Thoracic aorta (tissue), 2 donors: ENCODE results near the gene HP1BP3. TPM values are rescaled to one million over a fixed set of nuclear protein-coding genes. Genes with fewer than 3 reads are reported as not detected.

ENCODE experiments used
- ATAC-seq: fragments of 150-250 bp; one replicate; pipeline ENCODE4 v1.8.0; 2017; ENCODE audit warnings: low read depth; ENCODE audit not compliant: insufficient number of reproducible peaks, low FRiP score
- DNase-seq: peaks from one replicate; pipeline ENCODE4 v3.0.0-alpha.2; 2020; ENCODE audit warnings: low spot score
- H3K27ac ChIP-seq, 2 donors: fragments of 200-600 bp; sonication (generic); 1 replicate in 1 of 2; 2 replicates in 1 of 2; pipeline ENCODE4 v1.5.1; 2016; ENCODE audit warnings: mild to moderate bottlenecking in 2 of 2, moderate library complexity in 2 of 2
- H3K27me3 ChIP-seq: fragments of 200-600 bp; sonication (generic); replicated peaks from 2 replicates; pipeline ENCODE4 v1.6.0; 2016; ENCODE audit warnings: mild to moderate bottlenecking; ENCODE audit not compliant: insufficient read depth
- H3K36me3 ChIP-seq: fragments of 200-600 bp; sonication (generic); one replicate; pipeline ENCODE4 v1.5.1; 2016
- H3K4me1 ChIP-seq, 2 donors: fragments of 200-600 bp; sonication (generic); 1 replicate in 1 of 2; 2 replicates in 1 of 2; pipeline versions ENCODE4 v1.5.1 to v1.6.0; 2016; ENCODE audit warnings: low read depth in 2 of 2, mild to moderate bottlenecking in 1 of 2; ENCODE audit not compliant: control insufficient read depth in 1 of 2
- H3K4me3 ChIP-seq: fragments of 200-600 bp; sonication (generic); 2 replicates; pipeline ENCODE4 v1.5.1; 2016; ENCODE audit warnings: mild to moderate bottlenecking
- H3K9me3 ChIP-seq: fragments of 200-600 bp; sonication (generic); 2 replicates; pipeline ENCODE4 v1.5.1; 2016
- total RNA-seq, 2 donors: library from RNA; depleted of rRNA; stranded (reverse); fragments of >200 nt; gene quantifications; one replicate each; pipeline versions ENCODE4 v1.1.0 to v1.2.3, GENCODE V29; 2016
- TF ChIP-seq, protein P1 (sequence below): fragments of 200-600 bp; sonication (generic); IDR thresholded peaks from one replicate; pipeline ENCODE4 v1.5.1; 2019; ENCODE audit warnings: antibody characterized with exemption

HP1BP3 gene
- total RNA-seq, 2 donors from 2014 or later = 186 to 189 TPM

DNA sequence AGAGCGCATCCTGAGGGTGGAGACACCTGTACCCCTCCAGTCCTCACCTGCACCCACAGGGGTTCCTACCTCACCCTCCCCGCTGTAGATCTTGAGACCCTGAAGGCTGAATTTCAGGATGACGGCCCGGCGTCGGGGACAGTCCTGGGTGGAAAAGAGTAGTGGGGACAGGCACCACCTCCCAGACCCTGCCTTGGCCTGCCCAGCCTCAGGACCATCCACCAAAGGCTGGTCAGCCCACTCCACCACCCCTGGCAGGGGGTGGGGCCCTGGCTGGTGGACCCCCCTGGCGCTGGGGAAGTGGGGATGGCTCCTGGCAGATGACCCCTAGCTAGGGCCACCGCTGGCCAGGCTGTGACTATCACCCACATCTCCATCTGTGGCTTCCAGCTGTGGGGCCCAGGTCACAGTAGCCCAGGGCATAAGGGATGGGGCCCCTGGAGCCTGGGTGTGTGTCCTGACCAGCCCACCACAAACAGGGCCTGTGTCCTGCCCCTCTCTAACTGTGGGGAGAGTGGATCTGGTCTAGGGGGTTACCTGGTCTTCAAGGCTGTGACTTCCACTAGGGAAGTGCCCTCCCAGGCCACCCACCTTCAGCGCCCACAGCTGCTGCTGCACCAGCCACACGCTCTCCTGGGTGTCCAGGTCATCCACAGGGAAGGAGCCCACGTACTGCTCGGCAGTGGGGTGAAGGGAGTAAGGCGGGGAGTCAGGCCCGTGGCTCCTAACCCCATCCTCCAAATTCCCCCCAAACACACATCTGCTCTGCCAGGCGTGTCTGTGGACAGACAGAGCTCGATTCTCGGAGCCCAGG lies 60.0 kb downstream of the HP1BP3 start:
- H3K36me3 ChIP-seq = no peaks in the 10 kb centered on the region
- H3K27ac ChIP-seq = no peak overlapping the region
- peaks cover 7% of the 10 kb centered on the region for H3K27me3 ChIP-seq
- TF ChIP-seq, protein P1, sequence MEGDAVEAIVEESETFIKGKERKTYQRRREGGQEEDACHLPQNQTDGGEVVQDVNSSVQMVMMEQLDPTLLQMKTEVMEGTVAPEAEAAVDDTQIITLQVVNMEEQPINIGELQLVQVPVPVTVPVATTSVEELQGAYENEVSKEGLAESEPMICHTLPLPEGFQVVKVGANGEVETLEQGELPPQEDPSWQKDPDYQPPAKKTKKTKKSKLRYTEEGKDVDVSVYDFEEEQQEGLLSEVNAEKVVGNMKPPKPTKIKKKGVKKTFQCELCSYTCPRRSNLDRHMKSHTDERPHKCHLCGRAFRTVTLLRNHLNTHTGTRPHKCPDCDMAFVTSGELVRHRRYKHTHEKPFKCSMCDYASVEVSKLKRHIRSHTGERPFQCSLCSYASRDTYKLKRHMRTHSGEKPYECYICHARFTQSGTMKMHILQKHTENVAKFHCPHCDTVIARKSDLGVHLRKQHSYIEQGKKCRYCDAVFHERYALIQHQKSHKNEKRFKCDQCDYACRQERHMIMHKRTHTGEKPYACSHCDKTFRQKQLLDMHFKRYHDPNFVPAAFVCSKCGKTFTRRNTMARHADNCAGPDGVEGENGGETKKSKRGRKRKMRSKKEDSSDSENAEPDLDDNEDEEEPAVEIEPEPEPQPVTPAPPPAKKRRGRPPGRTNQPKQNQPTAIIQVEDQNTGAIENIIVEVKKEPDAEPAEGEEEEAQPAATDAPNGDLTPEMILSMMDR = no peak
- no peak for ATAC-seq
- no peak overlapping the region for H3K4me3 ChIP-seq
- peaks cover 4 to 10% of the 10 kb centered on the region in 2 donors for H3K4me1 ChIP-seq
- no peaks in the 10 kb centered on the region for H3K9me3 ChIP-seq
- DNase-seq = no peak

DNA sequence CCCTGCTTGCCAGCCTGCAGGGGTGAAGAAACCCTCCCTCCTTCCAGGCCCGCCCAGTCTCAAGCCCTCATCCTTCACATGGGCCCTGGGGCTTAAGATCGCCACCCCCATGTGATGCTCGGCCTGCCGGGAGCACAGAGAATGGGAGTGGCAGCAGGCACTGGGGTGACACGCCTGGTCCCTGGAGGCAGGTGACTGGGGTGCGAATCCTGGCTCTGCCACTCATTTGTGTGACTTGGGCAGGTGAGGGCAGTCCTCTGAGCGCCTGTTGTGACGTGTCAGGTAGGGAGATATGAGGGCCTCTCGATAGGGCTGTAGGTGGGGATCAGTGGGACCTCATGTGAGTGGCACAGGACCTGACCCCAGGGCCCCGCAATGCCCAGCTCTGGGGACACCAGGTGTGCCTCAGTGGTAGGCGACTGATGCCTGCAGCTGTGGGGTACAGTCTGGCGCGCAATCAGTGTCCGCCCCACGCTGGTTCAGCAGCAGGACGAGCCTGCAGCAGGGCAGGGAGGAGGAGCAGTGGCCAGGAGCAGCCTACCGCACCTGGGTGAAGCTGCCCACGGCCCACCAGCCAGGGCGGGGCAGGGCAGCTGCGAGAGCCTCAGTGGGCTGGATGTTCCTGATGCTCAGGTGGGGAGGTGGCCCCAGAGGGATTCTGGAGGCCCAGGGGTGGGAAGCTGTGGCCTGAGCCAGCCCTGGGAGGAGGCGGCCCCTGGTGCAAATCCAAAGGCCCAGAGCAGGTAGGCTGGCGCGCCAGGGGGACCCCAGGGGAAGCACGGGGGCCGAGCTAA lies 60.8 kb downstream of the HP1BP3 start:
- ATAC-seq (no peak), DNase-seq (no peak)
- H3K9me3 ChIP-seq = no peaks in the 10 kb centered on the region
- H3K4me1 ChIP-seq = peaks cover under 1 to 3% of the 10 kb centered on the region in 2 donors
- TF ChIP-seq, protein P1 = no peak
- no peak overlapping the region for H3K27ac ChIP-seq
- no peaks in the 10 kb centered on the region for H3K36me3 ChIP-seq
- no peak overlapping the region for H3K4me3 ChIP-seq
- peaks cover 7% of the 10 kb centered on the region for H3K27me3 ChIP-seq

DNA sequence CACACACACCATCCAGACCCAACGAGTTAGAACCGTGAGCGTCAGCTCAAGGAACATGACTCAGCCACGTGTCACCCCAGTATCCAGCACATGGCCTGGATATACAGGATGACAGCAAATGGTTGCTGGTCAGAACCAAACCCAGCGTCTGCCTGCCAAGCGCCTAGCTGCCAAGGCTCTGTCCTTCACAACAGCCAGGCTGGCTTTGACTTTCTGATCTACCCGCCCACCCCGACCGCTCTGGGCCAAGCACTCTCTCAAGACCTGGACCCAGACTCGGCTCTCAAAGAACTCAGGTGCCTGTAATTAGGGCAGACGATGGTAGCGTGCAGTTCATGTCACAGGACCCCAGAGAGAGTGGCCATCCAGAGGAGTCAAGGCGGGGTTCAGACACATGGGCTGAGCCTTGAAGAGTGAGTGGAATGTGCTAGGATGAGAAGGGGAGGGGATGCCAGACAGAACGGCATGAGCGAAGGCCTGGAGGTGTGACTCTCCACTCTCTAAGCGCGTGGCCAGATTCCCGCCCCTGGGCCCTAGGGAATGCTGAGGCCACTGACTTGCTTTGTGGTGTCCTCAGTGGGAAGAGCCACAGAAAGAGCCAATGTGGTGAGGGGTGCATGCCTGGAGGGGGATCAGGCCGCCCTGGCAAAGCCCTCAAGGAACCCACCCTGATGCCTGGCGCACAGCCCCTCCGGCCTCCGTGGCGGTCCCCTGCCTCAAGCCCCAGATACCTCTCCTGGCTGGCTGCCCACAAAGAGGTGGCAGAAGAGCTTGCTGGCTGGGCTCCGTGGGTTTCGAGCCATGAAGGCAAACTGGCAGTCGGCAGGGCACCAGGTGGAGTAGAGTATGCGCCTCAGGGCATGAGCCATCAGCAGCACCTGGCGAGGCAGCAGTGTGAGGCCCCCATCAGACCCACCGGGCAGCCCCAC lies 61.7 kb downstream of the HP1BP3 start:
- Histone ChIP-seq H3K4me1 (no peaks in the 10 kb centered on the region), H3K4me3 (no peak overlapping the region), H3K9me3 (no peaks in the 10 kb centered on the region), H3K36me3 (no peaks in the 10 kb centered on the region), H3K27ac (no peak overlapping the region), H3K27me3 (peaks cover 1% of the 10 kb centered on the region)
- ATAC-seq (no peak), DNase-seq (no peak)
- TF ChIP-seq, protein P1 = no peak

DNA sequence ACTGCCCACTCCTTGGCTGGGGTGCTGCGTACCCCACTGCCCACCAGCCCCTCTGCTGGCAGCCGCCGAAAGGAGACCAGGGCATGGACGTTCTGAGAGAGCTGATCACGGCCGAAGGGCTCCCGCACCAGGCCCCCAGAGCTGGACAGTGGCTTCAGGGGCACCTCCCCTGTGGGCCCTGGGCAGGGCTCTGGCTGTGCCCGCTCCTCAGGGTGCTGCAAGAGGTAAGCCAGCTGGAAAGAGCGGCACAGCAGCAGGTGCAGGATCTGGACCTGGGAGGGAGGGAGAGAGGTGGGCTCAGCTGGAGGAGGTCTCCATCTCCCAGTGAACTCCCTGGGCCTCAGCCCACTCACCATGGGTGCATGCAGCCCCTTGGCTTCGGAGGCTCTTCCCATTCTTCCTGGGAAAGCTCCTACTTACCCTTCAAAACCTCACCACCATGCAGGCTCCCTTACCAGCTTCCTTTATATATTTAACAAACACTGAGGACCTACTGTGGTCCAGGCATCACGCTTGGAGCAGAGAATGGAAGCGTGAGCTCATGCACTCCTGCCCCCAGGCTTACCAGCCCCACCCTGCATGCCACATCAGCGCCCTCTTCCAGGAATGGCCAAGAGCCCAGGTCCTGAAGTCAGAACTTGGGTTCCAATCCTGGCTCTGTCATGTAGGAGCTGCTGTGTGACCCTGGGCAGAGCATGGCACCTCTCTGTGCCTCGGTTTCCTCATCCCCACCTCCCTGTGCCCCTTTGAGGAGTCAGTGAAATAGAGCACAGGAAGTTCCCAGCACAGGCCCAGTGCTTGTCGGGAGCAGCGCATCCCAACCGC lies 62.5 kb downstream of the HP1BP3 start:
- Histone ChIP-seq H3K36me3 (no peaks in the 10 kb centered on the region), H3K27me3 (no peaks in the 10 kb centered on the region), H3K4me1 (no peaks in the 10 kb centered on the region), H3K4me3 (no peak overlapping the region), H3K27ac (no peak overlapping the region), H3K9me3 (no peaks in the 10 kb centered on the region)
- TF ChIP-seq, protein P1 = no peak
- DNase-seq (no peak), ATAC-seq (no peak)
